ENCODE measurements around the gene YWHAG.
A peak's percentile ranks its signal among the peaks of the same experiment; 100 is the strongest.
"Not testable (repeated sequence)": the region's sequence is repeated elsewhere in the genome, so short reads cannot be mapped to it uniquely, and the experiment has no call there.

The YWHAG gene

GRCh38 chr7:76400248-76400647 lies 41.5 kb upstream of the YWHAG start:
- no peak for DNase-seq
- no peaks in the 10 kb centered on the region for H3K9me3 ChIP-seq (ENCODE audit: severe bottlenecking)
- H3K4me3 ChIP-seq (ENCODE audit: low read depth, low read length): no peak overlapping the region
- no peak for TF ChIP-seq CTCF (IDR thresholded peaks at IDR 0.05; ENCODE audit: low read depth, low read length)
- no peaks in the 10 kb centered on the region for H3K36me3 ChIP-seq
- H3K27me3 ChIP-seq (ENCODE audit: insufficient read depth, low read depth, severe bottlenecking): no peaks in the 10 kb centered on the region
- H3K27ac ChIP-seq: no peak overlapping the region

GRCh38 chr7:76397409-76398183 lies 38.8 kb upstream of the YWHAG start:
- DNase-seq: no peak
- Histone ChIP-seq H3K27ac (no peak overlapping the region), H3K4me3 (ENCODE audit: low read depth, low read length) (no peak overlapping the region), H3K36me3 (no peaks in the 10 kb centered on the region), H3K27me3 (ENCODE audit: insufficient read depth, low read depth, severe bottlenecking) (no peaks in the 10 kb centered on the region), H3K9me3 (ENCODE audit: severe bottlenecking) (no peaks in the 10 kb centered on the region)
- no peak for TF ChIP-seq CTCF (IDR thresholded peaks at IDR 0.05; ENCODE audit: low read depth, low read length)

GRCh38 chr7:76396864-76397263 lies 38.1 kb upstream of the YWHAG start:
- no peaks in the 10 kb centered on the region for H3K9me3 ChIP-seq (ENCODE audit: severe bottlenecking)
- H3K27ac ChIP-seq: no peak overlapping the region
- no peak for TF ChIP-seq CTCF (IDR thresholded peaks at IDR 0.05; ENCODE audit: low read depth, low read length)
- no peak for DNase-seq
- H3K36me3 ChIP-seq: no peaks in the 10 kb centered on the region
- H3K27me3 ChIP-seq (ENCODE audit: insufficient read depth, low read depth, severe bottlenecking): no peaks in the 10 kb centered on the region
- H3K4me3 ChIP-seq (ENCODE audit: low read depth, low read length): no peak overlapping the region

DNA sequence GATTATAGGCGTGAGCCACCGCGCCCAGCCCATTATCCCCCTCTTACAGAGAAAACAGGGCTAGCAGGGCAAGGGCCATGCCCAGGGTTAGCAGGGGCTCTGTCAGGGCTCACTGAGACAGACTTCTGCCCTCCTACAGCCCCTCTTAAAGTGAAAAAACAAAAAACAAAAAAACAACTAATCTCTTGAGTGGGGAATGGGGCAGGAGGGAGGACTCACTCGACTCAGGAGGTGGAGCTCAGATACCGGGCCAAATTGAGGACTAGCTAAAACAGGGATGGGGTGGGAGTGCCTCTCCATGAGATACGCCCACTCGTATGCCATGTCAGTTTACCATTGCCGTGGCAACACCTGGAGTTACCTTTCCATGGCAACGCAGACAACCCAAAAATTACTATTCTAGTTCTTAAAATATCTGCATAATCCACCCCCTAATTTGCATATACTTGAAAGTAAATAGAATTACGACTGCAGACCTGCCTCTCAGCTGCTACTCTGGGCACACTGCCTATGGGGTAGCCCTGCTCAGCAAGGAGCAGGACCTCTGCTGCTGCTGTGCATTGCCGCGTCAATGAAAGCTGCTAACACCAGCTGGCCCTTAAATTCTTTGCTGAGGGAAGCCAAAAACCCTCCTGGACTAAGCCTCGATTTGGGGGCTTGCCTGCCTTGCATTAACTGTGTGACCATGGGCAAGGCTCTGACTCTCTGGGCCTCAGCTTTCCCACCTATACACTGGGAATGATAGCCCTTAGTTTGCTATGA lies 37.4 kb upstream of the YWHAG start:
- peak overlapping the region; percentile 50; the same call in 1 of the 2 replicates for H3K27ac ChIP-seq
- no peaks in the 10 kb centered on the region for H3K9me3 ChIP-seq (ENCODE audit: severe bottlenecking)
- no peaks in the 10 kb centered on the region for H3K27me3 ChIP-seq (ENCODE audit: insufficient read depth, low read depth, severe bottlenecking)
- no peak for DNase-seq
- TF ChIP-seq CTCF (IDR thresholded peaks at IDR 0.05; ENCODE audit: low read depth, low read length): no peak
- H3K36me3 ChIP-seq: no peaks in the 10 kb centered on the region
- H3K4me3 ChIP-seq (ENCODE audit: low read depth, low read length): no peak overlapping the region

- not testable (repeated sequence) for H3K36me3 ChIP-seq; H3K27me3 ChIP-seq (ENCODE audit: insufficient read depth, low read depth, severe bottlenecking)
- peak overlapping the region; percentile 50 for H3K27ac ChIP-seq
Measured at GRCh38 chr7:76395605-76395964, 36.8 kb upstream of the YWHAG start.

GRCh38 chr7:76394957-76395356 lies 36.2 kb upstream of the YWHAG start:
- Histone ChIP-seq H3K36me3 (no peaks in the 10 kb centered on the region), H3K27ac (peak overlapping the region; percentile 50), H3K4me3 (ENCODE audit: low read depth, low read length) (no peak overlapping the region), H3K9me3 (ENCODE audit: severe bottlenecking) (no peaks in the 10 kb centered on the region), H3K27me3 (ENCODE audit: insufficient read depth, low read depth, severe bottlenecking) (no peaks in the 10 kb centered on the region)
- TF ChIP-seq CTCF (IDR thresholded peaks at IDR 0.05; ENCODE audit: low read depth, low read length): no peak
- no peak for DNase-seq

More at GRCh38 chr7:76395605-76395964, 36.8 kb upstream of the YWHAG start:
- not testable (repeated sequence) for H3K9me3 ChIP-seq (ENCODE audit: severe bottlenecking); H3K4me3 ChIP-seq (ENCODE audit: low read depth, low read length); DNase-seq
